Embryonic facial prominence (tissue), 1 donor: ENCODE results near the gene ANKRD35.
"Not testable (repeated sequence)": the region's sequence is repeated elsewhere in the genome, so short reads cannot be mapped to it uniquely, and the experiment has no call there.

Experiments
- DNase-seq: peaks from one replicate; pipeline ENCODE4 v3.0.0-alpha.2; 2016; ENCODE audit errors: extremely low spot score

Gene ANKRD35

GRCh38 chr1:145885738-145886287 is at the start of gene ANKRD35:
TSS of gene ANKRD35 (minus strand) at chr1:145885866. CDS start at chr1:145885758, 108 bp downstream.
- DNase-seq: no peak

GRCh38 chr1:145932522-145933009 is 46.9 kb upstream of the ANKRD35 start:
- DNase-seq: not testable (repeated sequence)

GRCh38 chr1:145927916-145928643 is 42.4 kb upstream of the ANKRD35 start:
- no peak for DNase-seq

GRCh38 chr1:145927063-145927886 is 41.6 kb upstream of the ANKRD35 start, which contains the start of gene RBM8A:
TSS of gene RBM8A (minus strand) at chr1:145927484. CDS start at chr1:145927426, 58 bp downstream.
- DNase-seq: peak; percentile 99

GRCh38 chr1:145926686-145927062 is 41.0 kb upstream of the ANKRD35 start:
- DNase-seq: no peak

- no peak for DNase-seq
Observed at GRCh38 chr1:145922266-145922665, 36.6 kb upstream of the ANKRD35 start.

GRCh38 chr1:145920297-145920696 is 34.6 kb upstream of the ANKRD35 start:
- not testable (repeated sequence) for DNase-seq

- DNase-seq: no peak
Observed at GRCh38 chr1:145918992-145919939, 33.6 kb upstream of the ANKRD35 start.

GRCh38 chr1:145918144-145918991 is 32.7 kb upstream of the ANKRD35 start, which contains the start of gene PEX11B:
TSS of gene PEX11B (minus strand) at chr1:145918717. CDS start at chr1:145918688, 29 bp downstream.
- DNase-seq: peak; percentile 83

GRCh38 chr1:145917595-145917994 is 31.9 kb upstream of the ANKRD35 start:
- DNase-seq: no peak

GRCh38 chr1:145916745-145917144 is 31.1 kb upstream of the ANKRD35 start:
- DNase-seq: no peak

GRCh38 chr1:145912128-145912641 is 26.5 kb upstream of the ANKRD35 start:
- DNase-seq: no peak

GRCh38 chr1:145908653-145909052 is 23.0 kb upstream of the ANKRD35 start:
- DNase-seq: no peak

GRCh38 chr1:145906954-145907753 is 21.5 kb upstream of the ANKRD35 start:
- DNase-seq: no peak

- no peak for DNase-seq
Observed at GRCh38 chr1:145901312-145902021, 15.8 kb upstream of the ANKRD35 start.

- no peak for DNase-seq
Observed at GRCh38 chr1:145898756-145899155, 13.1 kb upstream of the ANKRD35 start.

- no peak for DNase-seq
Observed at GRCh38 chr1:145897969-145898368, 12.3 kb upstream of the ANKRD35 start.

GRCh38 chr1:145895471-145895870 is 9.8 kb upstream of the ANKRD35 start:
- no peak for DNase-seq
